CD4-positive, alpha-beta T cell treated with Interleukin-17A for 1 hour (primary cell): ENCODE data around the gene MAB21L3.

Source experiments
- DNase-seq: peaks from one replicate; pipeline ENCODE4 v3.0.0-alpha.2; 2020

Gene MAB21L3

DNA sequence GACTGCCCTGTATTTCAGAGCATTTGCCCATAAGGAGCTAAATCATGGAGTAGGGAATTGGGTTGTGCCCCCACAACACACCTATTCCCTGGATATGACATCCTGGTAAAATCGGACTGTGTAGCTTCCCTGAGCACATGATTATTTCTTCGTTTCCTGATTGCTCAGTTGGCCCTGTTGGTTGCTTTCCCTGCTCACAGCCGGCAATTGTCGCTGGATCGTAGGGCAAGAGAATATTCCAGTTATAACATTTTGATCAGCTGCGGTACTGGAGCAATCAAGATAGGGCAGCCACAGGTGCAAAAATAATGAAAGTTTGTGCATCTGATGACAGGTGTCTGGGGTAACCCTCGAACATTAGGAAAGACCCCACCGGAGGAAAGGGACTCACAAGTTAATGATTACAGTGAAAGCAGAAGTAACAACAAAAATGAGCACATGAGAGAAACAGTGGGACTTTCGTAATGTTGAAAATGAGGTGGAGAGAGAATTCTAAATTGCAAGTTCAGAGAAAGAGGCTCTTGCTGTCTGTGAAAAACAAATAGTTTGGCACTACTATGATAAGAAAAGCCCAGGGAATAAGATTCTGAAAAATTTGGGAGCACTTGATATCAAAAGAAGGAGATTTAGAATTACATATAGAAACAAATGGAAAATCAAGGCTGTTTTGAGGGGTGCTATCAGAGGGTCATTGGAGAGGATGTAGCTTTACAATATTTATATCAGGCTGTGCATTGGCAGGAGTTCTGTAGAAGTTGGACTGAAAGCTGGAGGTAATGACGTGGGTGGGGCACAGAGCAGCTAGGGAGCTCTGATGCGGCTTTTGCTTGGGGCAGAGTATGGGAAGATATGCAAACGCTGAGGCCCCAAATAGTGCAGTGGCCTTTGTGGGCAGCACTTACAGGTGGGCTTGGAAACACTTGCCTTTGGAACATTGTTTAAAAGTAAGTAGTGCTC, at the start of gene MAB21L3:
Gene MAB21L3, plus strand, starts transcription at position 833 of the 957 bp plus-strand sequence. CDS start 1,217 bp downstream, outside the sequence.
- no peak for DNase-seq

DNA sequence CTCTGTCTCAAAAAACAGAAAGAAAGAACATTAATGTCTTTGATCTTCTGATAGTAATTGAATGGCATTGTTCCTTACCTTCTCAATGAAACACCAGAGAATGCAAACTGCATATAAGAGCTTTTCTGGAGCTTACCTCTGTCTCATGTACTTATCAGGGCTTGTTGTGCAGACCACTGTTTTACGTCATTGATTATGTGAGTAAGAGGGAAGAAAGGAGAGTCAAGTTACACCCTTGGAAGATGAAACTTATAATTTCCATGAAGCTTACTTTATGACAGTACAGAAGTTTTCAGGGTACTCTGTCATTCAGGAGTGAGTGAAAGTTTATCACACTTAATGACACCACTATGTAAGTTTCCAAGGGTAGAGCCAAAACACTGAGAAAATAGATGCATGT, 49.0 kb upstream of the MAB21L3 start:
- no peak for DNase-seq

DNA sequence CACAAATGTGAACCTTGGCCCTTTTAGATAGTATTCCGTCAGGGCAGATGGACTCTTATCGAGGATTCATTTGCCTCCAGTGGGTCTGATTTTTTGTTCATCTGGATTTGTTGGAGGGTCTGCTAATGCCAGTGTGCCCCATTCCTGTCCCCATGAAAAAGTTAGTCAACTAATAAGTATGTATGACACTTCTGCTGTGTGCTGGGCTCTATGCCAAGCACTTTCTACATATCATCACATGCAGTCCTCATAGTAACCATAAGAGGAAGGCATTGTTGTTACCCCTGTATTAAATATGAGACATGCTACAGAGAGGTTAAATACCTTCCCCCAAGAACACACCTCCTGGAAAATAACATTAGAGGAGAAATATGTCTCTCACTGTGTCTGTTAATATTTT, 46.6 kb upstream of the MAB21L3 start:
- DNase-seq = no peak

DNA sequence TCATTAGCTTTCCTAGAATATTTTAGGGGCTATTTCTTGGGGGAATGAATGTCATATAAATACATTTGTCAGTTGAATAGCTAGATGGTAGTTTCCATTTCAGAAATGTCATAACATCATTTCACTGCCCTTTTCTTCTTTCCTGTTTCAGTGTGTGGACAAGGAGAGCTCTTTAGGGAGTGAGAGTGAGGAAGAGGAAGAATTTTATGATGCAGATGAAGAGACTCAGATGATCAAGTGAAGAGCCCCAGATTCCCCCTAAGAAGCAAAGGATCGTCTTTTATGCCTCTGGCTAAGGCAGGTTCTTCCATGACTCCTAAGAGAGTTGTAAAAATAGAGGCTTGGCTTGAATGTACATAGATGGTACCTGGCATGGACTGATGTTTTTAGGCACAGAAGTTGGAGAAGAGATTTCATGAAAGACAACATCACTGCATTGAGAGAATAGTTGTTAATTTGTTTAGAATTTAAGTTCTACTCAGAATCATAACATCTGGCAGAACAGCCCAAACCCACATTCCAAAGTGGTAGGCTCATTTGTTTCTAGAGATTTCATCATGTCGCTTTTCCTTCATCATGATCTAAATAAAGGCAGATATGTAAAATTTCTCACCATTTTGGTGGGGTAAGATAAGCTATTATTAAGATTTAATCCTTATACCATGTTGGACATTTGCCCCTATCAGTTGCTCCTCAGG, 44.2 kb upstream of the MAB21L3 start:
- DNase-seq = no peak

DNA sequence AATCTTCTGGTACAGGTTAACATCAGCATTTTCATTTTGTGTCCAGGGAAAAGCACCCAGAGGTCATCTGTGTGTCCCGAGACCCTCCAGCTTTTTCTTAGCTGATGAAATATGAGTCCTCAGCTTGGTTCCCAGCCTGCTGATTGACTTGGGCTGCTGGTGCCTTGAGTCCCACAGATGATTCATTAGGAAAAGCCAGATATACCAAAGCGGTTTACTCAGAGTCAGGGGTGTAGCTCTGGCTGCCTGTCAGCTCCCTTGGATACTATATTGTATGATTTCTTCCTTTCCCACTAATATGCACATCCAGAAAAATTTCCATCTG, 43.7 kb upstream of the MAB21L3 start:
- DNase-seq = no peak

DNA sequence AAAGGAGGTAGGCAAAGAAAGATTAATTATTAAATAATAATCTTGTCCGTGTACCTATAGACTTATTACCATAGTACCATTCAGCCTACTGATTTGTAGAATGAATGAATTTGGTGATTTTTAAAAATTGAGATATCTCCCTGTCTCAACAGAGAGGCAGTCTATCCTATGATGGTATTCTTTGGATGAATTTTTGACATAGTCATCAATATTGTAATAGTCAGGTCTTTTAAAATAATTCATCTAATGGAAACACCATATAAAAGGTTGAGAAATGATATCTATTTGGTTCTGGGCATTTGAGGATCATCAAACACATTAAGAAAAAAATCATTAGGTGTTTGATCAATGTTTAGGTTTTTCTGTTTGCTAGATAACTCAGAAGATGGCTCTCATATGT, 35.6 kb upstream of the MAB21L3 start:
- DNase-seq = no peak

DNA sequence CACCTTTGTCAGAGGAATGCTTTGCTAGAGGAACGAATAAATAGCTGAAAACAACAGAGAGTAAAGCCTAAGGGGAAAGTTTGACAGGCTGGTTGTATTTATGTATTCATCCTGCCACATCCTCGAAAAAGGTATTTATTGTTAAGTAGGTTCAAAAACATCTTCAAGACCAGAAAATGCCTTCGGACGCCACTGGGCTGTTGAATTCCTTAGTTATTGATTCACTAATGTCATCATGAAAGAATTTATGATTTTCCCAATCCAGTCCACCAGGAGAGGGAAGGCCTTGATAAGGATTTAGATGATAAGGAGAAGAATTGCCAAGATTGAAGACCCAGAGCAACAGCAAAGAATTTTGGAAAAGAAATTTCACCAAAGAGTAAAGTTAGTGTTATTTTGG, 35.2 kb upstream of the MAB21L3 start:
- DNase-seq = no peak

DNA sequence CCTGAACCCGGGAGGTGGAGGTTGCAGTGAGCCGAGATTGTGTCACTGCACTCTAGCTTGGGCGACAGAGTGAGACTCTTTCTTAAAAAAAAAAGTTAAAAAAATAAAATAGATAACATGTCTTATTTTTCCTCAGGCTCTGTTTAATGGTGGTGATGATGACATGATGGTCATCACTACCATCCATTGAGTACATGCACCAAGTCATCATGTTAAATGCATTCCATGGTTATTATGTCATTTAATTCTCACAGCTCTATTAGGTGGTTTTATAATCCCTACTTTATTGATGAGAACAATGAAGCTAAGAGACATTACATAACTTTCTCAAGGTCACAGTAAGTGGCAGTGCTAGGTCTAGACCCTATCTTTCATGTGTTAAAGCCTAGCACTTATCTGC, 34.4 kb upstream of the MAB21L3 start:
- DNase-seq = no peak

DNA sequence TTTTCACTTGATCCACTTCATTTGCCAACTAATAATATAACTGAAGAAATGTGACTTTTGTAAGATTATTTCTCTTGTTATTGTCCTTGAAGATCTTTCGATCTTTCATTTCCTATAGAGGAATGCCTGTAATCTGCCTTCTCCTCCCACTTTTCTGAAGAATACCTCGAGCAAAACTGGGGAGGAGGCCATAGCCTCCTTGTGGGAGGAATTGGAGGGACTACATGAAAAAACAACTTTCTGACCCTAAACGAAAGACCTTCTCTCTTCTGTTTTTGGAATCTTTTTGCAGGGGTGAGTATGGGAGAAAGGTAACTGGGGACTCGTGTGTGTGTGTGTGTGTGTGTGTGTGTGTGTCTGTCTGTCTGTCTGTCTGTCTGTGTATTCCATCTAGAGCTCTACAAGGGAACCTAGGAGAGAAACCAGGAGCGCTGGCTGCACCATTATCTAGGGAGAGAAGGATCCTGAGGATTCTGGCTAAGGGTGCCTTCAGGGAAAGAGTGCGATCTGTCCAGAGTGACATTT, 32.4 kb upstream of the MAB21L3 start:
- no peak for DNase-seq

DNA sequence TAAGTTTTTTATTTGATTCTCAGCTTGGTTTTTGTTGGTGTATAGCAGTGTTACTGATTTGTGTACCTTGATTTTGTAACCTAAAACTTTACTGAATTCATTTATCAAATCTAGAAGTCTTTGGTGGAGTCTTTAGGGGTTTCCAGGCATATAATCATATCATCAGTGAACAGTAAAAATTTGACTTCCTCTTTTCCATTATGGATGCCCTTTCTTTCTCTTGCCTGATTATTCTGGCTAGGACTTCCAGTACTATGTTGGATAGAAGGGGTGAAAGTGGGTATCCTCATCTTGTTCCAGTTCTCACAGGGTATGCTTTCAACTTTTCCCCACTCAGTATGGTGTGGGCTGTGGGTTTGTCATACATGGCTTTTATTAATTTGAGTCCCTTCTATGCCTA, 23.6 kb upstream of the MAB21L3 start:
- no peak for DNase-seq

DNA sequence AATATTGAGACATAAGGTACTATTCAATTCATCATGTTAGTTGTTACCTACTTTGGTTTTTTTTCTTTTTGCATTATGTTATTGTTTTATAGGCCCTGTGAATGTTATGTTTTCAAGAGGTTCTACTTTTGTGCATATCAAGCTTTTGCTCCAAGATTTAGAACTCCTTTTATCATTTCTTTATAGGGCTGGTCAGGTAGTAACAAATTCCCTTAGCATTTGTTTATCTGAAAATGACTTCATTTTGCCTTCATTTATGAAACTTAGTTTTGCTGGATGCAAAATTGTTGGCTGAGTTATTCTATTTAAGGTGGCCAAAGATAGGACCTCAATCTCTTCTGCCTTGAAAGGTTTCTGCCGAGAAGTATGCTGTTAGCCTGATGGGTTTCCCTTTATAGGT, 21.3 kb upstream of the MAB21L3 start:
- DNase-seq = no peak

DNA sequence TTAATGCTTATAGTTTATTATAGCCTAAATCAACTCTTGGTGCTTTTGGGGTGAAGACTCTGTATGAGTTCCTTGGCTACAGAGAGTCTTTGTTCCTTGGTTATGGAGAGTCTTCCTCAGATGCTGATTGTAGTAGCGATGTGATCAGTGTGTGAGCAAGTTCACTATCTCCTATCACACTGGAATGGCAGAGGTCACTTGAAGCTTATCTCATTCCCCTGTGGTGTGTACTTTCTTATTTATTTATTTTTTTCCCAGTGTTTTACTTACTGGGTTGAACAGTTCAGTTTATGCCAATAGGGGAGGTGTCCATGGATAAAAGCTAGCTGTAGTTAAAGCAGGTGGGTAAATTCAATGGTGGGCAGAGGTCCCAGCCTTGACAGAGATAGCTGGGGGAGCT, 20.1 kb upstream of the MAB21L3 start:
- no peak for DNase-seq

DNA sequence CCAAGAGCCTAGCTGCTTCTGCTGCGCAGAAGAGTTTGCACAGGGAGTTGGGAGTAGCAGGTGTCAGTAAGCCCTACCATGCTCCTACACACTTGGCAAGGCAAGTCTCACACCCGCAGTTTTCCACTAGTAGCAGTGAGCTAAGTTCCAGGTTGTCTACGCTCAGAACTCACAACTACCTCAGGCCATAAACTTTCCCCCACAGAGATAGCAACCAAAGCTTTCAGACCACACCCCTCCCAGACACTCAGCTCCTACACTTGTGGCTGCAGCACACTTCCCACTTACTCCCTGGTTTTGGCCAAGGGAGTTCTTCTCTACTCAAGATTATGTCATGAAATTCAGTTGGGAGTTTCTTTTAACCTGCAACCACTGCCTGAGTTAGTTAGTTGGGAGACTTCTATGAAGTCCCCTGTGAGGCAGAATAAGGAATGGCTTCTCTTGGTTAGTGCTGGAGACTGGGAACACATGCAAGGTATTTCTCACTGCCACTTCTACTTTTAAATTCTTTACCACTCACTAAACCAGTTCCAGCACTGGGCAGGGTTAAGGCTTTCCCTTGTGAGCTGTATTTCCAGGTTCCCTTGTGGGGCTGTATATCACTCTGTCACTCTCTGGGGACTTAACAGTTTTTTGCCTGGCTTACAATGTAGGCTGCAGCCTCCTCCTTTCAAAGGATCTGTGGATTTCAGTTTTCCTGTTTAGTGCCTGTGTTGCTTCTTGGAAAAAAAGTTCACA, 18.3 kb upstream of the MAB21L3 start:
- no peak for DNase-seq

DNA sequence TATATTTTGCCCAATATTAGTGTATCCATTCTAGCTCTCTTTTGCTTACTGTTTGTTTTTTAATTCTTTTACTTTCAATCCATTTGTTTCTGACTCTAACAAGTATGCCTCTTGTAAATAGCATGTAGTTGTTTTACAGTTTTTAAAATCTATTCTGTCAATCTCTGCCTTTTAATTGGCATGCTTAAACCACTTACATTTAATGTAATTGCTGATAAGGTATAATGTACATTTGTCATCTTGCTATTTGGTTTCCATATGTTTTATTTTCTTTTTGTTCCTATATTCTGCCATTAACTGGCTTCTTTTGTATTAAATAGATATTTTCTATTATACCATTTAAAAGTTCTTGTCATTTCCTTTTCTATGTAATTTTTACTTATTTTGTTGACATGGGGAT, 16.2 kb upstream of the MAB21L3 start:
- DNase-seq = no peak

DNA sequence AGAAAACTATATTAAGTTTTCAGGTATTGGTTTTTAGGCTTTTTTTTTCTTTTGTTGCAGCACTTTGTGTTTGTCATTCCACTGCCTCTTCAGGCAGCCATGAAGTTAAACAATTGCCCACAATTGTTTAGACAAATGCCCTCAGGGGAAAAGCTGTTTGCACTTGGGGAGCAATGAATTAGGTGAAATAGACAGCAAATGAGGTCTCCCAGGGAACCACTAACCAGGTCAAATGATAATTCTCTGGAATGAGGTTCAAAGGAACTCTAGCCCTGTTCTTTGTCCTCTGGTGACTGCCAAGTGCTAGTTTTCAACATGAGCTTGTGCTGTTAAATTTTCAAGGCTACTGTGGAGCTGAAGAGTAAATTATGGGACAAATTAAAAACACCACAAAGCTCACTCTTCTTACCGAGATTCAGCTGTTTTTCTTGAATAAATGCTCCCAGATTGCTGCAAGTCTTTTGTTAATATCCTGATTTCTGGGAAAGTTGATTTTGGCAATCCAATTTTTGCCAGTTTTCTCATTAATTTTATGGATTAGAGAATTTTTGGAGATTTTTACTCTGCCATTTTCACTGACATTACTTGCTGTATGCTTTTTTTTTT, 15.1 kb upstream of the MAB21L3 start:
- DNase-seq = no peak

DNA sequence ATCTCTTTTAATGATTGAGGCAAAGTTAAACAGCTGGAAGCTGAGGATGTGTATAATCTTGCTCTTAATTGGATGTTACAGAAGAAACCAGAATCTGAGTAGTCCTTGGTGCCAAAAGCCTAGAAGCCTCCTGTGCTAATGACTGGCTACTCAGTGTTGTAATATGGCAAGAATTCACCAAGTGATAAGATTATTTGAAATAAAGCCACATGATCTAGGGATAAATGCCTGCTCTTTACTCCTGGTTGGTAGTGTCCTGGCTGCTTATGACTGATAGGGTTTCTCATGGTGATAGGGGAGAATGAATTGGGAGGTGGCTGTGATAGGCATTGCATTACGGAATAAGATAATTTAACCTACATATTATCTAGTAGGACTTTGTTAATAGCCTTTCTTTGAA, 13.6 kb upstream of the MAB21L3 start:
- DNase-seq = no peak

DNA sequence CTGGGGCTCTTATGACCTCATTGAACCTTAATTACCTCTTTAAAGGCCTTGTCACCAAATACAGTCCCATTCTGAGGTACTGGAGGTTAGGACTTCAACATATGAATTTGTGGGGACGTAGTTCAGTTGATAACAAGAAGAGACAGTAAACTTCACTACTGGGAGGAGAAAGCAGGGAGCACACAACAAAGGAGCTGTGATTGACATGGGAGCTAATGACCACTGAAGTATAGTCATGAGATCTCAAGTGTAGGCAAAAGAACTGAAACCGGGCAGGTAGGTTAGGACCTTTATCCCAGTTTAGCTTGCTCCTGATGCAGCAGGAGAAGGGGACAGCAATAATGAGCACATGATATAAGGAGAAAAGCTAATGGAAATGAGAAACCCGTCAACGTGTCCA, 11.8 kb upstream of the MAB21L3 start:
- DNase-seq = no peak

DNA sequence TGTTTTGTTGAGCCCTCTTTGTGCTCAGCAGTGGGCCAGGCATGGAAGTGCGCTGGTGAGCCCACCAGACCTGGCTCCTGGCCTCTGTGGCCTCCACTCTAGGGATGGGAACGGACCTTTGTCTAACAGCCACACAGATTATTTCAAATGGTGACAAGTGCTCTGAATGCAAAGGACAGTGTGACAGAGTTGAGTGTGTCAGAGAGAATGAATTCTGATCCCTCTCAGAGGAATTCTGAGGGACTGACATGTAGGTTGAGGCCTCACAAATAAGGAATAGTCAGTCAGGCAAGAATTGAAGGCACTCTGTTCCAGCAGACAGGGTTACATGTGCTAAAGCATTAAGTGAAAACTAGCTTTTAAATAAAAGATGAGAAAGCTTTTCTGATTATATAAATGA, 11.3 kb upstream of the MAB21L3 start:
- DNase-seq = no peak

DNA sequence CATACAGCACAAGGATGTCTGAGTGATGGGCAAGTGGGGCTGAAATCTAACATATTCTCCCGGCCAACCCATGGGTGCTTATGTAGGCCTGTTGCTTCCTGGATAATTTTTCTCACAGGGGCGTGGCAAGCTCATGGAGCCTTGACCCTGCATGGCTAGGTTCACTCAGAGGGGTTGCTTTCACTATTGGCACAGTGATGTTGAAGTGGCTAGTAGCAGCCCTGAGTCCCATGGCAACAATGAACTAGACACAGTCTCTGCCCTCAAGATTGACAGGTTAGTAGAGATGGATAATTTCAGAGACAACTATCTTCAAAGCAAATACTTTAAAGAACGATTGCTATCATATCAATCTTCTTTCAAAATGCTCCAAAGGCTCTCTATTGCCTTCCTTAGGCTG, 6.5 kb upstream of the MAB21L3 start:
- no peak for DNase-seq

DNA sequence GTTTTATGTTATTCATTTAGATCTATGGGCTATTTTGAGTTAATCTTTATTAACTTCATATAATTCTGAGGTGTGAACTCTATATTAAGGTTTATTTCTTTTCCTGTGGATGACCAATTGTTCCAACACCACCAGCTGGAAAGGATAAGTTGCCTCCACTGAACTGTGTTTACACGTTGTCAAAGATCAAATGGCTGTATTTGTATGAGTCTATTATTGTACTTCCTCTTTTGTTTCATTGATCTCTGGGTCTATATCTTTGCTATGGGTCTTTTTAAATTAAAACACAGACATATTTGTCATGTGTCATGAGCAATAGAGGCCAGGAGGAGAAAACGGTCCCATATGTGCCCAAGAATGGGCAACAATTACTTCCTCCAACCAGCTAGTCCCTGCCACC, 5.2 kb upstream of the MAB21L3 start:
- no peak for DNase-seq

DNA sequence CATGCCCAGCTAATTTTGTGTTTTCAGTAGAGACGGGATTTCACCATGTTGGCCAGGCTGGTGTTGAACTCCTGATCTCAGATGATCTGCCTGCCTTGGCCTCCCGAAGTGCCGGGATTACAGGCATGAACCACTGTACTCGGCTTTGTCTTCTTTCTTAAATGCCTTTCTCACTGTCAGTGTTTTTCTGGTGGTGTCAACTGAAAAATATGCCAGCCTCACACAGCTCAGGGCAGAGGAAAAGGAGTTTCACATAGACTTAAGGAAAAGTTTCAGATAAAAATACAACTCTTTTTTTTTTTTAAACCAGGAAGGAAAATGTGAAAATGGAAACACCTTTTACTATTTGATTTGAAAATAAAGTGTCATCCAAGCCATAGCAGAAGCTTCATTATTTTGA, 4.6 kb upstream of the MAB21L3 start:
- DNase-seq = no peak

DNA sequence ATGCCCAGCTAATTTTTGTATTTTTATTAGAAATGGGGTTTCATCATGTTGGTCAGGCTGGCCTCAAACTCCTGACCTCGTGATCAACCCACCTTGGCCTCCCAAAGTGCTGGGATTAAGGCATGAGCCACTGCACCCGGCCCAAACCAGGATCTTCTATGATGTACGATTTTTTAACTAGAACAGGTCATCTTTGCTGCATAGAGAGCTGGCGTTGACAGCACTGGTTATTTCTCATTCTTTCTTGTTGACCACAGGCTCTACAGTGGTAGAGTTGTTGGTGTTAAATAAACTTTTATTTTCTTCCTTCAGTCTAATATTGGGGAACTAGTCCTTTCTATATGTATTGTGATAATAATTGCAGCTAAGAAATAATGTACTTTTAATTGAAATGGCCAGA, 3.8 kb upstream of the MAB21L3 start:
- no peak for DNase-seq

DNA sequence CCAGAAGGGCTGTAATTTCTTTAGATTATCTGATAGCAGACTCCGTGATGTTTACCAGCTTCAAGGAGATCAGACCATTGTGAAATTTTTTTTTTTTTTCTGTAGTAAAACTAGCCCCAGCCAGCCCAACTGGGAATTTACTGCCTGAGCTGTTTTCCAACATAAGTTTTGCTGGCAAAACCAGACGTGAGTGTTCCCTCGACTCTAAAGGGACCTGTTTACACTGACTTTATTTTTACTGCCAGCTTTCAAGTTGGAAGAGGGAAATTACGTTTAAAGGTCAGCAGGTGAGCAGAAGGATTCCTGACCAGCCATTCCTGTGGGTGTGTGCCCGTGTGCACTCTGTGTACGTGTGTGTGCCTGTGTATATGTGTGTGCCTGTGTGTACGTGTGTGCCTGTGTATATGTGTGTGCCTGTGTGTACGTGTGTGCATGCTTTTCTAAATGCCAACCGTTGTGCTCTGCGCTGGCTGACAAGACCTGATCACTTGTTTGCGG, 374 bp downstream of the MAB21L3 start:
- DNase-seq = no peak
